Omental fat pad (tissue), 4 donors: Measurements from ENCODE around the gene HDGFL2. TPM values are rescaled to one million over a fixed set of nuclear protein-coding genes. Genes with fewer than 3 reads are reported as not detected.

ENCODE experiments used
- small RNA-seq: library from RNA; depleted of rRNA; stranded (forward); fragments of <200 nt; gene quantifications from one replicate; pipeline ENCODE3, GENCODE V24; 2016
- total RNA-seq, 4 donors: library from RNA; depleted of rRNA; stranded (reverse); fragments of >200 nt; gene quantifications; one replicate each; pipeline ENCODE4 v1.1.0, GENCODE V29; 2016

Gene HDGFL2
- total RNA-seq, 4 donors from 2014 or later: 17.3 to 40.8 (median 25.2) TPM

Small RNA genes within 50 kb of the gene (small RNA-seq; reads per million reads assigned to genes)
- gene MIR4746: not detected

Other genes starting within 250 kb of the HDGFL2 start
- gene EBI3, start 242.8 kb upstream of the HDGFL2 start, total RNA-seq: 10 to 100 TPM in 1 of 4 donors, 1 to 10 TPM in 3; 2.2 to 11.4 (median 5.0) TPM
- 10 to 100 TPM; 13.2 to 23.7 (median 16.8) TPM for gene YJU2, start 225.2 kb upstream of the HDGFL2 start, total RNA-seq
- gene SHD, start 193.0 kb upstream of the HDGFL2 start, total RNA-seq: under 1 TPM in 1 of 4 donors, not detected in 3; 0.19 TPM
- gene TMIGD2, start 169.9 kb upstream of the HDGFL2 start, total RNA-seq: under 1 TPM in 1 of 4 donors, not detected in 3; 0.79 TPM
- not detected for gene FSD1, start 167.7 kb upstream of the HDGFL2 start, total RNA-seq
- gene STAP2, start 133.5 kb upstream of the HDGFL2 start, total RNA-seq: 10 to 100 TPM in 2 of 4 donors, 1 to 10 TPM in 2; 4.6 to 18.8 (median 7.7) TPM
- gene MPND, start 128.7 kb upstream of the HDGFL2 start, total RNA-seq: 1 to 10 TPM; 3.5 to 7.1 (median 6.0) TPM
- gene SH3GL1, start 71.8 kb upstream of the HDGFL2 start, total RNA-seq: 10 to 100 TPM; 38.0 to 54.9 (median 48.2) TPM
- 1 to 10 TPM; 3.9 to 6.5 (median 4.1) TPM for gene CHAF1A, start 69.7 kb upstream of the HDGFL2 start, total RNA-seq
- gene UBXN6, start 14.5 kb upstream of the HDGFL2 start, total RNA-seq: 100 to 1,000 TPM in 2 of 4 donors, 10 to 100 TPM in 2; 62.7 to 128 (median 88.6) TPM
- gene PLIN4, start 46.2 kb downstream of the HDGFL2 start, total RNA-seq: 1,000 to 10,000 TPM in 1 of 4 donors, 100 to 1,000 TPM in 3; 183 to 2,054 (median 453) TPM
- 10 to 100 TPM; 28.6 to 48.1 (median 44.0) TPM for gene PLIN5, start 62.9 kb downstream of the HDGFL2 start, total RNA-seq
- 10 to 100 TPM in 1 of 4 donors, 1 to 10 TPM in 3; 1.4 to 22.6 (median 5.4) TPM for gene LRG1, start 67.7 kb downstream of the HDGFL2 start, total RNA-seq
- 10 to 100 TPM in 3 of 4 donors, 1 to 10 TPM in 1; 4.4 to 39.3 (median 10.9) TPM for gene SEMA6B, start 87.4 kb downstream of the HDGFL2 start, total RNA-seq
- gene TNFAIP8L1, start 167.2 kb downstream of the HDGFL2 start, total RNA-seq: 1 to 10 TPM; 1.8 to 6.3 (median 3.1) TPM
- gene MYDGF, start 198.0 kb downstream of the HDGFL2 start, total RNA-seq: 10 to 100 TPM; 25.7 to 59.2 (median 51.6) TPM